K562 (cell line): ENCODE results near the gene C16orf86. TPM values are rescaled to one million over a fixed set of nuclear protein-coding genes. Genes with fewer than 3 reads are reported as not detected.

Experiments used
- CHCHD3 ChIP-seq: fragments of 250-450 bp; sonication (Bioruptor Pico); IDR thresholded peaks from 2 replicates; pipeline ENCODE4 v2.1.2; 2022; ENCODE audit warnings: mild to moderate bottlenecking
- HNRNPUL1 ChIP-seq: fragments of 200-400 bp; formaldehyde crosslinking; IDR thresholded peaks from 2 replicates; pipeline ENCODE4 v1.6.1; 2017; ENCODE audit warnings: low read length
- KDM2B ChIP-seq: fragments of 250-450 bp; sonication (Bioruptor Pico); IDR thresholded peaks from 2 replicates; pipeline ENCODE4 v1.8.0; 2021; ENCODE audit warnings: mild to moderate bottlenecking, moderate library complexity
- MED1 ChIP-seq: sonication (generic); formaldehyde crosslinking; IDR thresholded peaks from 2 replicates; pipeline ENCODE4 v1.8.1; 2023; ENCODE audit warnings: missing genetic modification reagents, borderline replicate concordance
- MEF2A ChIP-seq: IDR thresholded peaks from 2 replicates; pipeline ENCODE4 v1.6.1; 2011; ENCODE audit warnings: low read depth, mild to moderate bottlenecking, low read length, moderate library complexity; ENCODE audit not compliant: control insufficient read depth
- PKNOX1 ChIP-seq: fragments of 450-650 bp; IDR thresholded peaks from 2 replicates; pipeline ENCODE4 v1.6.1; 2016
- ZBTB11 ChIP-seq, 3 experiments: fragments of 200-800 bp in 1 of 3; fragments of 250-450 bp in 1 of 3; fragments of 450-650 bp in 1 of 3; sonication (Bioruptor Pico) in 1 of 3; sonication (Bioruptor generic) in 1 of 3; formaldehyde crosslinking in 1 of 3; IDR thresholded peaks; 2 replicates each; pipeline versions ENCODE4 v1.6.1 to v1.8.0; 2016 to 2022; ENCODE audit warnings: mild to moderate bottlenecking in 2 of 3, missing genetic modification characterization in 2 of 3, missing compliant biosample characterization in 1 of 3, moderate library complexity in 1 of 3
- ZNF133 ChIP-seq: fragments of 250-450 bp; sonication (Bioruptor Pico); IDR thresholded peaks from 2 replicates; pipeline ENCODE4 v1.4.0; 2020; ENCODE audit warnings: mild to moderate bottlenecking
- ZNF740 ChIP-seq, 3 experiments: fragments of 200-800 bp in 1 of 3; sonication (Bioruptor generic) in 1 of 3; sonication (generic) in 1 of 3; formaldehyde crosslinking in 1 of 3; IDR thresholded peaks; 2 replicates each; pipeline versions ENCODE4 v1.6.1 to v1.8.0; 2016 to 2022; ENCODE audit warnings: mild to moderate bottlenecking in 2 of 3, missing compliant biosample characterization in 2 of 3, missing genetic modification characterization in 2 of 3, missing genetic modification reagents in 1 of 3
- polyA plus RNA-seq, 8 experiments: library from polyadenylated mRNA; depleted of rRNA in 4 of 8; stranded (reverse) in 5 of 8; unstranded in 3 of 8; fragments of >200 nt; fragmentation: Nextera tagmentation in 2 of 8; fragmentation: Illumina TruSeq in 1 of 8; extraction: Ambion mirVana in 2 of 8; extraction: Trizol in 1 of 8; gene quantifications; 2 replicates each; pipeline versions ENCODE4 v1.2.1 to v1.2.3, GENCODE V29; 2011 to 2014; ENCODE audit warnings: inconsistent platforms in 1 of 8, missing spikeins in 1 of 8
- total RNA-seq, 7 experiments: library from RNA; depleted of rRNA in 6 of 7; stranded (reverse); fragments of >200 nt in 6 of 7; fragmentation: Illumina TruSeq in 2 of 7; extraction: Trizol in 2 of 7; gene quantifications; 2 replicates each; pipeline versions ENCODE4 v1.2.1 to v1.2.3, GENCODE V29; 2011 to 2021; ENCODE audit warnings: low replicate concordance in 1 of 7
- TF ChIP-seq, protein P1 (sequence below): fragments of 250-450 bp; sonication (Bioruptor Pico); IDR thresholded peaks from 2 replicates; pipeline ENCODE4 v1.5.0; 2021
- TF ChIP-seq, protein P2 (sequence below): fragments of 450-650 bp; formaldehyde crosslinking; IDR thresholded peaks from 2 replicates; pipeline ENCODE4 v1.4.0; 2020; ENCODE audit warnings: mild to moderate bottlenecking, moderate library complexity
- TF ChIP-seq, protein P3 (sequence below): fragments of 450-650 bp; IDR thresholded peaks from 2 replicates; pipeline ENCODE4 v1.6.1; 2018; ENCODE audit not compliant: partially characterized antibody

Gene C16orf86
- total and polyA plus RNA-seq, 9 of the 15 experiments (the other 6 are each of a cell fraction or from before 2014, with no cell fraction given): 0.13 to 1.2 (median 0.27) TPM; not detected in 3

DNA sequence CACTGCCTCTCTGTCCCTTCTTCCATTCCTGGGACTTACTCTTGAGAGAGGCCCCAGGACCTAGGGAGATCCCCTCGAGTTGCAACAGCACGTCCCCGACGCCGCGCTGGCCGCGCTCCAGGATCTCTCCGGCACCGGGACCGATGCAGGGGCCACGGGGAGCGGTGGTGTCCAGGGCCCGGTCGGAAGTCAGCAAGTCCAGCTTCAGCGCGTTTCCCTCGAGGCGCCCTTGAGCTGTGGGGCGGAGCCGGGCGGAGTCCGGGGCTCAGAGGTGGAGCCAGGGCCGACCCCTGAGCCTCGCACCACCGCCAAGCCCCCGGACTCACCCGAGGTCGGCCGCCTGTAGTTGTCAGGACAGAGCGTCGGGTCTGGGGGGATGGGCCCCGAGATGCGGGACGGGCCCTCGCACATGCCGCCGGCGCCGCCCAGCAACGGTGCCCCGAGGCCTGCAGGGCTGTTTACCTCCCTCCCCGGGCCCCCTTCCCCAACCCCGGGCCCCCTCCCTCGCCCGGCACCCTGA, 522 bp upstream of the C16orf86 start (continued):
- TF ChIP-seq ZNF740 (CRISPR knock-in tag; IDR thresholded peaks at IDR 0.05) (no peak), ZNF740 (tag; IDR thresholded peaks at IDR 0.05) (no peak), KDM2B (CRISPR knock-in tag) (peak; percentile 72; the same call in 1 of the 2 replicates), ZBTB11 (CRISPR knock-in tag; IDR thresholded peaks at IDR 0.05) (no peak), PKNOX1 (no peak), ZNF133 (CRISPR knock-in tag) (no peak), CHCHD3 (CRISPR knock-in tag) (no peak), MED1 (CRISPR knock-in tag) (no peak), MEF2A (no peak), HNRNPUL1 (no peak)
- TF ChIP-seq, protein P1, sequence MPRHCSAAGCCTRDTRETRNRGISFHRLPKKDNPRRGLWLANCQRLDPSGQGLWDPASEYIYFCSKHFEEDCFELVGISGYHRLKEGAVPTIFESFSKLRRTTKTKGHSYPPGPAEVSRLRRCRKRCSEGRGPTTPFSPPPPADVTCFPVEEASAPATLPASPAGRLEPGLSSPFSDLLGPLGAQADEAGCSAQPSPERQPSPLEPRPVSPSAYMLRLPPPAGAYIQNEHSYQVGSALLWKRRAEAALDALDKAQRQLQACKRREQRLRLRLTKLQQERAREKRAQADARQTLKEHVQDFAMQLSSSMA: no peak
- TF ChIP-seq, protein P2, sequence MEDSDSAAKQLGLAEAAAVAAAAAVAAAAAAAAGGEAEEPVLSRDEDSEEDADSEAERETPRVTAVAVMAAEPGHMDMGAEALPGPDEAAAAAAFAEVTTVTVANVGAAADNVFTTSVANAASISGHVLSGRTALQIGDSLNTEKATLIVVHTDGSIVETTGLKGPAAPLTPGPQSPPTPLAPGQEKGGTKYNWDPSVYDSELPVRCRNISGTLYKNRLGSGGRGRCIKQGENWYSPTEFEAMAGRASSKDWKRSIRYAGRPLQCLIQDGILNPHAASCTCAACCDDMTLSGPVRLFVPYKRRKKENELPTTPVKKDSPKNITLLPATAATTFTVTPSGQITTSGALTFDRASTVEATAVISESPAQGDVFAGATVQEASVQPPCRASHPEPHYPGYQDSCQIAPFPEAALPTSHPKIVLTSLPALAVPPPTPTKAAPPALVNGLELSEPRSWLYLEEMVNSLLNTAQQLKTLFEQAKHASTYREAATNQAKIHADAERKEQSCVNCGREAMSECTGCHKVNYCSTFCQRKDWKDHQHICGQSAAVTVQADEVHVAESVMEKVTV (CRISPR knock-in tag): no peak
- TF ChIP-seq, protein P3, sequence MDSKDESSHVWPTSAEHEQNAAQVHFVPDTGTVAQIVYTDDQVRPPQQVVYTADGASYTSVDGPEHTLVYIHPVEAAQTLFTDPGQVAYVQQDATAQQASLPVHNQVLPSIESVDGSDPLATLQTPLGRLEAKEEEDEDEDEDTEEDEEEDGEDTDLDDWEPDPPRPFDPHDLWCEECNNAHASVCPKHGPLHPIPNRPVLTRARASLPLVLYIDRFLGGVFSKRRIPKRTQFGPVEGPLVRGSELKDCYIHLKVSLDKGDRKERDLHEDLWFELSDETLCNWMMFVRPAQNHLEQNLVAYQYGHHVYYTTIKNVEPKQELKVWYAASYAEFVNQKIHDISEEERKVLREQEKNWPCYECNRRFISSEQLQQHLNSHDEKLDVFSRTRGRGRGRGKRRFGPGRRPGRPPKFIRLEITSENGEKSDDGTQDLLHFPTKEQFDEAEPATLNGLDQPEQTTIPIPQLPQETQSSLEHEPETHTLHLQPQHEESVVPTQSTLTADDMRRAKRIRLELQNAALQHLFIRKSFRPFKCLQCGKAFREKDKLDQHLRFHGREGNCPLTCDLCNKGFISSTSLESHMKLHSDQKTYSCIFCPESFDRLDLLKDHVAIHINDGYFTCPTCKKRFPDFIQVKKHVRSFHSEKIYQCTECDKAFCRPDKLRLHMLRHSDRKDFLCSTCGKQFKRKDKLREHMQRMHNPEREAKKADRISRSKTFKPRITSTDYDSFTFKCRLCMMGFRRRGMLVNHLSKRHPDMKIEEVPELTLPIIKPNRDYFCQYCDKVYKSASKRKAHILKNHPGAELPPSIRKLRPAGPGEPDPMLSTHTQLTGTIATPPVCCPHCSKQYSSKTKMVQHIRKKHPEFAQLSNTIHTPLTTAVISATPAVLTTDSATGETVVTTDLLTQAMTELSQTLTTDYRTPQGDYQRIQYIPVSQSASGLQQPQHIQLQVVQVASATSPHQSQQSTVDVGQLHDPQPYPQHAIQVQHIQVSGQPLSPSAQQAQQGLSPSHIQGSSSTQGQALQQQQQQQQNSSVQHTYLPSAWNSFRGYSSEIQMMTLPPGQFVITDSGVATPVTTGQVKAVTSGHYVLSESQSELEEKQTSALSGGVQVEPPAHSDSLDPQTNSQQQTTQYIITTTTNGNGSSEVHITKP: peak; percentile 75
